Umbilical cord (tissue), 2 donors: ENCODE measurements around the gene LAMB3. TPM values are rescaled to one million over a fixed set of nuclear protein-coding genes. Genes with fewer than 3 reads are reported as not detected.

Experiments
- DNase-seq: peaks from one replicate; pipeline ENCODE4 v3.0.0-alpha.2; 2015; ENCODE audit warnings: low spot score
- total RNA-seq: library from RNA; depleted of rRNA; stranded (reverse); fragments of >200 nt; gene quantifications from one replicate; pipeline ENCODE4 v1.2.3, GENCODE V29; 2014; ENCODE audit warnings: low replicate concordance; ENCODE audit not compliant: insufficient read depth

LAMB3 gene
- total RNA-seq, 1 donor from 2014 or later, result 16.1 TPM

- DNase-seq, result peak; percentile 89
These were observed 86.2 kb downstream of the LAMB3 start for GRCh38 chr1:209565759-209566678.

Other genes with a start within 250 kb of the LAMB3 start
- not detected for gene CAMK1G, start 68.7 kb downstream of the LAMB3 start, total RNA-seq
- 11.1 TPM for gene G0S2, start 23.0 kb upstream of the LAMB3 start, total RNA-seq
- 3.1 TPM for gene HSD11B1, start 52.4 kb upstream of the LAMB3 start, total RNA-seq
- gene TRAF3IP3, start 103.6 kb upstream of the LAMB3 start, total RNA-seq, result 6.7 TPM
- 4.8 TPM for gene C1orf74, start 132.1 kb upstream of the LAMB3 start, total RNA-seq
- gene IRF6, start 153.7 kb upstream of the LAMB3 start, total RNA-seq, result 40.0 TPM
- 11.8 TPM for gene UTP25, start 175.5 kb upstream of the LAMB3 start, total RNA-seq